Upper lobe of right lung (tissue), 1 donor: ENCODE results near the gene RMC1. TPM values are rescaled to one million over a fixed set of nuclear protein-coding genes. Genes with fewer than 3 reads are reported as not detected.

Source experiments
- ATAC-seq: fragments of 200-7000 bp; cut with Tn5 transposase; one replicate; pipeline ENCODE4 v1.9.1; 2020; ENCODE audit warnings: mild to moderate bottlenecking, moderate library complexity
- DNase-seq: peaks from one replicate; pipeline ENCODE4 v3.0.0-alpha.2; 2020
- H3K27ac ChIP-seq: fragments of 200-600 bp; one replicate; pipeline ENCODE4 v1.8.0; 2022
- H3K27me3 ChIP-seq: fragments of 200-600 bp; one replicate; pipeline ENCODE4 v1.8.0; 2022; ENCODE audit warnings: mild to moderate bottlenecking
- H3K36me3 ChIP-seq: fragments of 200-600 bp; one replicate; pipeline ENCODE4 v1.8.0; 2022
- H3K4me1 ChIP-seq: fragments of 200-600 bp; one replicate; pipeline ENCODE4 v1.8.0; 2022
- H3K4me3 ChIP-seq: fragments of 200-600 bp; one replicate; pipeline ENCODE4 v1.8.0; 2022; ENCODE audit warnings: mild to moderate bottlenecking
- H3K9me3 ChIP-seq: fragments of 200-600 bp; one replicate; pipeline ENCODE4 v1.8.0; 2022
- intact Hi-C: fragments of 100-400 bp; cut with DNase I; formaldehyde crosslinking; loops from one replicate; pipeline ENCODE4 v1.11.0; 2022
- long read RNA-seq: library from polyadenylated mRNA; unstranded; transcript quantifications from one replicate; pipeline ENCODE4 v2.0.0, GENCODE V29; 2021
- total RNA-seq: library from RNA; stranded (reverse); fragmentation: NEBNext Ultra II Directional; extraction: Animal tissue kit (Norgen Biotek cat#: 25700); gene quantifications from one replicate; pipeline ENCODE4 v1.2.1, GENCODE V29; 2021
- TF ChIP-seq, protein P1 (sequence below): fragments of 200-600 bp; IDR thresholded peaks from one replicate; pipeline ENCODE4 v1.8.0; 2022; ENCODE audit warnings: antibody characterized with exemption
- donor health status: DM: no; HTN: yes; CAD: no; lungs with severe emphysema.

The RMC1 gene
- 42.5 TPM for total RNA-seq
- long read RNA-seq, transcript RMC1-201 (20 exons, 2,162 nt) = major isoform, 20 of 64 reads
- long read RNA-seq, partial matches to known transcripts = 5 of 64 reads
- long read RNA-seq, other reads (novel, unspliced or antisense) = 39 of 64 reads

DNA sequence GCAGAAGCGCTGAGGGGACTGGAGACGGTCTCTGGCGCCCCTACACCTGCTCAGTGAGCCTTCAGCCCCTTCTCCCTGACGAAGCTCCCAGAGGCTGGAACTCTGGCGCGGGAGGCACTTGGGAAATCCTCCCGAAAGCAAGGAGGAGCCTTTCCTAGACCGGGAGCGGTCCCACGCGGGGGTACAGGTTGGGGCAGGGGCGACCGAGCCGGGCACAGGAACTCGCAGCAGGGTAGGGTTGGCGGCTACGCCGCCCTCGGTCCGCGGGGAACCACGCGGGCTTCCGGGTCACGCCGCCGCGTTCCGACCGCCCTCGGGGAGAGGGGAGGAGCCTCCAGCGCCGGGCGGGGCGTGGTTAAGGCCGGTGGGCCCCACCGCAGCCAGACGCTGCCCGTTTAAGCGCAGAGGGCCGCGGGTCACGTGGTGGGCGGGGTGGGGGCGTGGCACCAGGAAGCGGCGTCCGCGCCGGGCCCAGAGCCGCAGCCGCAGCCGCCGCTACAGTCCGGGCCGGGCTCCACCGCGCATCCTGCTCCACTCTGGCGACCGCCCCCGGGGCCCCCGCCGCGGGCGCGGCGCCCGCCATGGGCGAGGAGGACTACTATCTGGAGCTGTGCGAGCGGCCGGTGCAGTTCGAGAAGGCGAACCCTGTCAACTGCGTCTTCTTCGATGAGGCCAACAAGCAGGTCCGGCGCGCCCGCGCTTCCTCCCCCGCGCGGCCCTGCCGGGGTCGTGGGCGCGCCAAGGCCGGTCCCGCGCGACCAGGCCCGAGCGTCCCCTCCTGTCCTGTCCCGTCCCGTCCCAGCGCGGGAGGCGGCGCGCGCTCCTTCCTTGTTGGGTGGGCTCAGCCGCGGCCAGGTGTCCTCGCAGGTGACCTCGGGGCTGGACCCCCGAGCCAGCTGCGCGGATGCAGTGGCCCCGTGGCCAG, at the start of gene RMC1:
Gene RMC1 (plus strand): TSS at position 474 of the 925 bp plus-strand sequence. CDS start 108 bp downstream, at position 582.
- DNase-seq (peak; percentile 99), ATAC-seq (peak; percentile 97)
- intact Hi-C loops = no loop called here
- Histone ChIP-seq H3K4me3 (peak within 1 kb of the TSS; percentile 79), H3K9me3 (no peaks in the 10 kb centered on the region), H3K4me1 (peaks cover 25% of the 10 kb centered on the region), H3K36me3 (peaks cover 13% of the 10 kb centered on the region), H3K27ac (peak within 1 kb of the TSS; percentile 95), H3K27me3 (no peaks in the 10 kb centered on the region)
- TF ChIP-seq, protein P1, sequence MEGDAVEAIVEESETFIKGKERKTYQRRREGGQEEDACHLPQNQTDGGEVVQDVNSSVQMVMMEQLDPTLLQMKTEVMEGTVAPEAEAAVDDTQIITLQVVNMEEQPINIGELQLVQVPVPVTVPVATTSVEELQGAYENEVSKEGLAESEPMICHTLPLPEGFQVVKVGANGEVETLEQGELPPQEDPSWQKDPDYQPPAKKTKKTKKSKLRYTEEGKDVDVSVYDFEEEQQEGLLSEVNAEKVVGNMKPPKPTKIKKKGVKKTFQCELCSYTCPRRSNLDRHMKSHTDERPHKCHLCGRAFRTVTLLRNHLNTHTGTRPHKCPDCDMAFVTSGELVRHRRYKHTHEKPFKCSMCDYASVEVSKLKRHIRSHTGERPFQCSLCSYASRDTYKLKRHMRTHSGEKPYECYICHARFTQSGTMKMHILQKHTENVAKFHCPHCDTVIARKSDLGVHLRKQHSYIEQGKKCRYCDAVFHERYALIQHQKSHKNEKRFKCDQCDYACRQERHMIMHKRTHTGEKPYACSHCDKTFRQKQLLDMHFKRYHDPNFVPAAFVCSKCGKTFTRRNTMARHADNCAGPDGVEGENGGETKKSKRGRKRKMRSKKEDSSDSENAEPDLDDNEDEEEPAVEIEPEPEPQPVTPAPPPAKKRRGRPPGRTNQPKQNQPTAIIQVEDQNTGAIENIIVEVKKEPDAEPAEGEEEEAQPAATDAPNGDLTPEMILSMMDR = no peak

DNA sequence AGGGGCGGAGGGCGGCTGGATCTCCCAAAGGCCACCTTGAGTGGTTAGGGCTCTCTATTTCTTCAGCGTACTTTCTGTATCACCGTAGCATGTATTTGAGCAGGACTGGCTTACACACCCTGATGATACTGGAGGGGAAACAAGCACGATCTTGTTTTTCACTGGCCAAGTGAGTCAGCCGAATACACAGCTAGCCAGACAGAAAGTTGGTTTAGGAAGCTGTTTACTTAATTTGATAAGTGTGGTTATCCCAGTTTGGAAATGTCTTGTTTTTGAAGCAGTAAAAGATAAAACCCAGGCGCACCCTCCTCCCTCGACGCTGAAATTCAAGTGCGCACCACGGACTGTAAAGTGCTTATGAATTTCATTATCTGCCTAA, 49.6 kb upstream of the RMC1 start:
- TF ChIP-seq, protein P1 = no peak

DNA sequence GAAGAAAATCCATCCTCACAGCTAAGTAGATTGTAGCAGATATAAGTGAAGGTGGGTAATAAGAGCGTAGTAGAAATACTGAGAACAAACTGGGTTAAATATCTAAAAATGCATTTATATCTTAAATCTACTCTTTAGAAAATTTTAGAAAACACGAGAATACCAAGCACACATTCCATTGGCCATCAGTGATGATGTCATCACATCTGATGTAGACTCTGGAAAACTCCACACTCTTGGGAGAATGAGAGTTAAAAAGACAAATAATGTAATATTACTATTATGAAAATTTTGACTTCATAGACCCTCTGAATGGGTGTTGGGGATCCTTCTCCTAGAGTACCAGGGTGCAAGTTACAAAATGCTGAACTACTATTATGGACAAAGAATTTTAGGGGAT, 46.5 kb upstream of the RMC1 start:
- peaks cover 68% of the 10 kb centered on the region for H3K4me1 ChIP-seq
- ATAC-seq (no peak), DNase-seq (no peak)
- no peaks in the 10 kb centered on the region for H3K27me3 ChIP-seq
- H3K9me3 ChIP-seq = no peaks in the 10 kb centered on the region
- H3K4me3 ChIP-seq = no peak overlapping the region
- TF ChIP-seq, protein P1 = no peak
- intact Hi-C loops = no loop called here
- H3K36me3 ChIP-seq = peaks cover 8% of the 10 kb centered on the region
- no peak overlapping the region for H3K27ac ChIP-seq

More for the DNA sequence above, 49.6 kb upstream of the RMC1 start:
- intact Hi-C loops = no loop called here
- no peak for DNase-seq
- Histone ChIP-seq H3K27ac (peak overlapping the region; percentile 91), H3K36me3 (peaks cover 4% of the 10 kb centered on the region), H3K9me3 (no peaks in the 10 kb centered on the region), H3K4me3 (peak overlapping the region; percentile 96), H3K27me3 (no peaks in the 10 kb centered on the region), H3K4me1 (peaks cover 41% of the 10 kb centered on the region)
- peak; percentile 19 for ATAC-seq

DNA sequence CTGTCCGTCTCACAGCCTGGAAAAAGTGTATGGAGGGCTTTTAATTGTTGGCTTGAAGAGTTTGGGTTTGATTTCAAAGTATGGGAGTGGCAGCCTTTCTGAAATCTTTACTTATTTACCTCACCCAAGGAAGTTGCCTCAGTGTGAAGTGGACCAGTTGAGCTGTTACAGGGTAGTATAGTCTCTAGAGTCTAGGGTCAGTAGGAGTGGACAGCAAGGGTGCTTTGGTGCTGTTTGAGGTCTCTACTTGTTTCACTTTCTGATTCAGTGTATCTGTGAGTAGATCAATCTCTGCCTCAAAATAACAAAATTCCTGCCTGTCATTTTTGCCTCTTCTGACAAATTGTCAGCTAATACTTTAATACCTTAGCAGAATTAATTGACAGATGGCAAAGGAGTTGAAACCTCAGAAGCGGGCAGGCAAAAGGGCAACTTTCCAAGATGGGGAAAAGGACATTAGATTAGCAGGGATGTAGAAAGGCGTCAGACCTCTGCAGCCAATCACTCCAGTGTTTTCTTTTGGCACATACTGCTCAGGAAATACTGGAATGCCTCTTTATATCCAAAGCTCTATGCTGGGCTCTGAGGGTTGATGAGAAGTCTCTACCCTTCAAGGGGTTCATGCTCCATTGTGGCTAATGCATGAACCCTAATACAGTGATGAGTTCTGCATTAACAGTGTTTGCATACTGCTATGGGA, 44.3 kb upstream of the RMC1 start:
- DNase-seq (no peak), ATAC-seq (peak; percentile 82)
- H3K4me1 ChIP-seq = peaks cover 61% of the 10 kb centered on the region
- H3K36me3 ChIP-seq = peaks cover 28% of the 10 kb centered on the region
- peak overlapping the region; percentile 3 for H3K4me3 ChIP-seq
- no peak overlapping the region for H3K27ac ChIP-seq
- H3K27me3 ChIP-seq = no peaks in the 10 kb centered on the region
- no peaks in the 10 kb centered on the region for H3K9me3 ChIP-seq
- intact Hi-C loops = no loop called here
- TF ChIP-seq, protein P1 = no peak

DNA sequence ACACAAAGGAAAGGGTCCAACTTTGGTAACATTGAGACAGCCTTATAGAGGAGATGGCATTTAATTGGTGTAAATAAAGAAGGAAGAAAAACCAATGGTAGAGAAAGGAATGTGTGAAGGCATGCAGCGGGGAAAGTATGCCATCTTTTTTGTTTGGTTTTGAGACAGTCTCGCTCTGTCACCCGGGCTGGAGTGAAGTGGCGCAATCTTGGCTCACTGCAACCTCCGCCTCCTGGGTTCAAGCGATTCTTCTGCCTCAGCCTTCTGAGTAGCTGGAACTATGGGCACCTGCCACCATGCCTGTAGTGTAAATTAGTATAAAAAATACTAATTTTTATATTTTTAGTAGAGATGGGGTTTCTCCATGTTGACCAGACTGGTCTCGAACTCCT, 43.8 kb upstream of the RMC1 start:
- no peaks in the 10 kb centered on the region for H3K9me3 ChIP-seq
- H3K27me3 ChIP-seq = no peaks in the 10 kb centered on the region
- intact Hi-C loops = no loop called here
- peaks cover 55% of the 10 kb centered on the region for H3K4me1 ChIP-seq
- peaks cover 33% of the 10 kb centered on the region for H3K36me3 ChIP-seq
- no peak for ATAC-seq
- no peak for DNase-seq
- TF ChIP-seq, protein P1 = no peak
- no peak overlapping the region for H3K4me3 ChIP-seq
- no peak overlapping the region for H3K27ac ChIP-seq
